Measurements from ENCODE around the gene STEAP1B. TPM values are rescaled to one million over a fixed set of nuclear protein-coding genes. Genes with fewer than 3 reads are reported as not detected.

Gene STEAP1B
- polyA plus RNA-seq, 3 donors: 0.16 TPM; not detected in 2

GRCh38 chr7:22402250-22402649 lies 97.7 kb downstream of the STEAP1B start:
- WGBS (ENCODE audit: insufficient coverage): 20% methylated on average over 1 of the region's 2 CpGs
- H2AFZ ChIP-seq (ENCODE audit: insufficient read depth, low read depth, low read length, poor library complexity, severe bottlenecking): no peak overlapping the region
- no peaks in the 10 kb centered on the region for H3K36me3 Mint-ChIP-seq
- no peaks in the 10 kb centered on the region for H3K27me3 ChIP-seq (ENCODE audit: control insufficient read depth in 2 of 2, insufficient read depth in 2 of 2, low read length in 2 of 2)
- H3K36me3 ChIP-seq (replicated peaks in 1 of 2; ENCODE audit: control insufficient read depth in 1 of 2, insufficient read depth in 2 of 2, low read length in 2 of 2): no peaks in the 10 kb centered on the region
- H3K27ac ChIP-seq (ENCODE audit: low read depth in 1 of 2, low read length in 2 of 2): no peak overlapping the region
- DNase-seq: no peak
- no peak for TF ChIP-seq CTCF (IDR thresholded peaks at IDR 0.05)
- peaks cover 0 to 8% of the 10 kb centered on the region in 2 donors for H3K9me3 ChIP-seq (replicated peaks in 1 of 2; ENCODE audit: control insufficient read depth in 1 of 2, insufficient read depth in 1 of 2, low read length in 2 of 2)
- no peak overlapping the region for H3K4me2 ChIP-seq (replicated peaks; ENCODE audit: extremely low read depth, low read length, poor library complexity, severe bottlenecking)
- no peaks in the 10 kb centered on the region for H3K27me3 Mint-ChIP-seq (ENCODE audit: low read depth in 3 of 3)
- H3K4me3 Mint-ChIP-seq: no peak overlapping the region
- no peaks in the 10 kb centered on the region for H3K4me1 ChIP-seq (ENCODE audit: control insufficient read depth in 1 of 2, insufficient read depth in 2 of 2, low read length in 2 of 2)
- H3K4me3 ChIP-seq (replicated peaks in 1 of 3; ENCODE audit: low read depth in 2 of 3, low read length in 3 of 3): no peak overlapping the region
- peaks cover 2 to 12% (median 6%) of the 10 kb centered on the region in 7 donors for H3K9me3 Mint-ChIP-seq
- H4K20me1 ChIP-seq (ENCODE audit: insufficient read depth, low read length): no peaks in the 10 kb centered on the region
- H3K9ac ChIP-seq (ENCODE audit: insufficient read depth, low read length, poor library complexity, severe bottlenecking): no peak overlapping the region
- H3K79me2 ChIP-seq (ENCODE audit: insufficient read depth, low read length): no peaks in the 10 kb centered on the region
- intact Hi-C loops (cut with micrococcal nuclease): no loop called here
- peaks cover 2% of the 10 kb centered on the region for H3K4me1 Mint-ChIP-seq
- H3K27ac Mint-ChIP-seq: no peak overlapping the region

GRCh38 chr7:22400936-22401553 lies 98.9 kb downstream of the STEAP1B start:
- Mint-ChIP-seq H3K27me3 (ENCODE audit: low read depth in 3 of 3) (no peaks in the 10 kb centered on the region), H3K9me3 (peaks cover 1 to 11% (median 6%) of the 10 kb centered on the region in 7 donors), H3K4me3 (no peak overlapping the region), H3K36me3 (no peaks in the 10 kb centered on the region), H3K27ac (no peak overlapping the region), H3K4me1 (peaks cover 2% of the 10 kb centered on the region)
- Histone ChIP-seq H2AFZ (ENCODE audit: insufficient read depth, low read depth, low read length, poor library complexity, severe bottlenecking) (no peak overlapping the region), H3K4me3 (replicated peaks in 1 of 3; ENCODE audit: low read depth in 2 of 3, low read length in 3 of 3) (no peak overlapping the region), H3K4me2 (replicated peaks; ENCODE audit: extremely low read depth, low read length, poor library complexity, severe bottlenecking) (no peak overlapping the region), H3K36me3 (replicated peaks in 1 of 2; ENCODE audit: control insufficient read depth in 1 of 2, insufficient read depth in 2 of 2, low read length in 2 of 2) (no peaks in the 10 kb centered on the region), H3K4me1 (ENCODE audit: control insufficient read depth in 1 of 2, insufficient read depth in 2 of 2, low read length in 2 of 2) (no peaks in the 10 kb centered on the region), H3K27me3 (ENCODE audit: control insufficient read depth in 2 of 2, insufficient read depth in 2 of 2, low read length in 2 of 2) (no peaks in the 10 kb centered on the region), H3K9me3 (replicated peaks in 1 of 2; ENCODE audit: control insufficient read depth in 1 of 2, insufficient read depth in 1 of 2, low read length in 2 of 2) (peaks cover 0 to 3% of the 10 kb centered on the region in 2 donors), H3K9ac (ENCODE audit: insufficient read depth, low read length, poor library complexity, severe bottlenecking) (no peak overlapping the region), H4K20me1 (ENCODE audit: insufficient read depth, low read length) (no peaks in the 10 kb centered on the region), H3K79me2 (ENCODE audit: insufficient read depth, low read length) (no peaks in the 10 kb centered on the region), H3K27ac (ENCODE audit: low read depth in 1 of 2, low read length in 2 of 2) (no peak overlapping the region)
- no peak for TF ChIP-seq CTCF (IDR thresholded peaks at IDR 0.05)
- intact Hi-C loops (cut with micrococcal nuclease): no loop called here
- DNase-seq: no peak
- WGBS (ENCODE audit: insufficient coverage): no CpG with 5 or more reads among the region's 3 CpGs
